Hepatocyte (in vitro differentiated cells): ENCODE results near the gene CEP295NL. TPM values are rescaled to one million over a fixed set of nuclear protein-coding genes. Genes with fewer than 3 reads are reported as not detected.

ENCODE experiments used
- DNase-seq: peaks from one replicate; pipeline ENCODE4 v3.0.0-alpha.2; 2016; ENCODE audit warnings: low spot score
- H2AFZ ChIP-seq: fragments of 200-600 bp; sonication (generic); 2 replicates; pipeline ENCODE4 v1.6.0; 2016; ENCODE audit warnings: antibody characterized with exemption, mild to moderate bottlenecking
- H3K27ac ChIP-seq: fragments of 200-600 bp; sonication (generic); 2 replicates; pipeline ENCODE4 v1.5.1; 2016; ENCODE audit warnings: mild to moderate bottlenecking
- H3K27me3 ChIP-seq: fragments of 200-600 bp; sonication (generic); 2 replicates; pipeline ENCODE4 v1.6.1; 2016
- H3K36me3 ChIP-seq: fragments of 200-600 bp; sonication (generic); replicated peaks from 2 replicates; pipeline ENCODE4 v1.5.1; 2016; ENCODE audit warnings: low read depth; ENCODE audit not compliant: insufficient read depth
- H3K4me1 ChIP-seq: fragments of 200-600 bp; sonication (generic); 2 replicates; pipeline ENCODE4 v1.5.1; 2016; ENCODE audit warnings: mild to moderate bottlenecking, moderate library complexity; ENCODE audit not compliant: insufficient read depth
- H3K4me2 ChIP-seq: fragments of 200-600 bp; sonication (generic); 2 replicates; pipeline ENCODE4 v1.6.0; 2016
- H3K4me3 ChIP-seq: fragments of 200-600 bp; sonication (generic); 2 replicates; pipeline ENCODE4 v1.5.1; 2016; ENCODE audit warnings: mild to moderate bottlenecking
- H3K79me2 ChIP-seq: fragments of 200-600 bp; sonication (generic); 2 replicates; pipeline ENCODE4 v1.6.0; 2017; ENCODE audit warnings: mild to moderate bottlenecking
- H3K9me2 ChIP-seq: fragments of 200-600 bp; sonication (generic); replicated peaks from 2 replicates; pipeline ENCODE4 v1.6.0; 2017; ENCODE audit warnings: mild to moderate bottlenecking; ENCODE audit not compliant: insufficient read depth
- H3K9me3 ChIP-seq: fragments of 200-600 bp; sonication (generic); 2 replicates; pipeline ENCODE4 v1.5.1; 2016; ENCODE audit warnings: low read depth, mild to moderate bottlenecking
- H4K20me1 ChIP-seq: fragments of 200-600 bp; sonication (generic); 2 replicates; pipeline ENCODE4 v1.6.0; 2016; ENCODE audit warnings: mild to moderate bottlenecking; ENCODE audit not compliant: insufficient read depth, poor library complexity, severe bottlenecking
- CTCF ChIP-seq: fragments of 200-600 bp; sonication (generic); IDR thresholded peaks from 2 replicates; pipeline ENCODE4 v1.5.1; 2016; ENCODE audit warnings: antibody characterized with exemption, mild to moderate bottlenecking; ENCODE audit not compliant: poor library complexity
- EZH2 ChIP-seq: fragments of 200-600 bp; sonication (generic); IDR thresholded peaks from 2 replicates; pipeline ENCODE4 v1.6.1; 2016; ENCODE audit warnings: antibody characterized with exemption, mild to moderate bottlenecking, borderline replicate concordance
- EZH2phosphoT487 ChIP-seq: fragments of 200-600 bp; sonication (generic); IDR thresholded peaks from one replicate; pipeline ENCODE4 v1.6.1; 2018; ENCODE audit warnings: antibody characterized with exemption, mild to moderate bottlenecking, low read depth, moderate library complexity; ENCODE audit not compliant: unreplicated experiment, severe bottlenecking
- WGBS: methylation state at CpG from one replicate; pipeline ENCODE4 v1.1.6; 2016; ENCODE audit warnings: low lambda C conversion rate; ENCODE audit errors: missing lambda C conversion rate; 5-methylcytosine and 5-hydroxymethylcytosine counted together
- polyA plus RNA-seq: library from polyadenylated mRNA; unstranded; fragments of >200 nt; fragmentation: Nextera tagmentation; extraction: Ambion mirVana; gene quantifications from 2 replicates; pipeline ENCODE4 v1.2.1, GENCODE V29; 2016
- total RNA-seq: library from RNA; depleted of rRNA; stranded (reverse); fragments of >200 nt; gene quantifications from 2 replicates; pipeline ENCODE4 v1.2.3, GENCODE V29; 2014

The CEP295NL gene
- total and polyA plus RNA-seq, 2 experiments from 2014 or later: 0.17 to 0.97 TPM

DNA sequence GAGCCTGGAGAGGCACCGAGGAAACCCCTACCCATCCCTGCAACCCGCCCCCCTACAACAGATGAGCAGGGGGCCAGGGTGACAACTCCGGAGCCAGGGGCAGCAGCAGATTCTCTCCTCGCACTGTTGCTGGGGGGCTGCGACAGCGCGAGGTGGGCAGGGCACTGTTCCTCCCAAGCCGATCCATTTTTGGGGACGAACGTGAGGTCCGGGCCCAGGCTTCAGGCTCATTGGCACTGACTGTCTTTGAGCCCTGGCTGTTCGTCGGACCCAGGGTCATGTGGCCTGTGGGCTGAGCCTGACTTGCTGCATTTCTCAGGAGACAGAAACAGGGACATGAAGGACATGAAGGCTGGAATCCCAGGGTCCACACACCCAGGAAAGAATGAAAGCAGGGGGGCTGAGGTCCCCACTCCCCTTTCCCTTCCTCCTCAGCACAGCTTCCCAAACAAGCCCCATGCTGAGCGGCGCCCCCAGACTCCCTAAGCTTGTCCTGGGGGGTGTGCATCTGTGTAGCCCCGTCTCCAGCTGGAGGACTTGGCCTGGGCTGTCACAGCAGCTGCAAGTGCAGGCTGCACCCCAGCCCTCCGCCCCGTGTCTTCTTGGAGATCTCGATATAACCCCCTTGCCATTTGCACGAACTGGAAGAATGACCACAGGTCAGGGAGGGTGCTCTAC lies 18.7 kb downstream of the CEP295NL start:
- Histone ChIP-seq H3K79me2 (peaks cover 80% of the 10 kb centered on the region), H3K4me1 (peaks cover 32% of the 10 kb centered on the region), H3K27me3 (no peaks in the 10 kb centered on the region), H3K36me3 (no peaks in the 10 kb centered on the region), H4K20me1 (peaks cover 10% of the 10 kb centered on the region), H3K9me3 (no peaks in the 10 kb centered on the region), H3K27ac (peak overlapping the region; percentile 92), H3K4me3 (no peak overlapping the region), H3K9me2 (no peaks in the 10 kb centered on the region), H3K4me2 (peak overlapping the region; percentile 75), H2AFZ (no peak overlapping the region)
- 60% methylated on average over 20 of the region's 20 CpGs for WGBS
- no peak for DNase-seq
- no peak for TF ChIP-seq EZH2phosphoT487
- no peak for TF ChIP-seq EZH2
- no peak for TF ChIP-seq CTCF

DNA sequence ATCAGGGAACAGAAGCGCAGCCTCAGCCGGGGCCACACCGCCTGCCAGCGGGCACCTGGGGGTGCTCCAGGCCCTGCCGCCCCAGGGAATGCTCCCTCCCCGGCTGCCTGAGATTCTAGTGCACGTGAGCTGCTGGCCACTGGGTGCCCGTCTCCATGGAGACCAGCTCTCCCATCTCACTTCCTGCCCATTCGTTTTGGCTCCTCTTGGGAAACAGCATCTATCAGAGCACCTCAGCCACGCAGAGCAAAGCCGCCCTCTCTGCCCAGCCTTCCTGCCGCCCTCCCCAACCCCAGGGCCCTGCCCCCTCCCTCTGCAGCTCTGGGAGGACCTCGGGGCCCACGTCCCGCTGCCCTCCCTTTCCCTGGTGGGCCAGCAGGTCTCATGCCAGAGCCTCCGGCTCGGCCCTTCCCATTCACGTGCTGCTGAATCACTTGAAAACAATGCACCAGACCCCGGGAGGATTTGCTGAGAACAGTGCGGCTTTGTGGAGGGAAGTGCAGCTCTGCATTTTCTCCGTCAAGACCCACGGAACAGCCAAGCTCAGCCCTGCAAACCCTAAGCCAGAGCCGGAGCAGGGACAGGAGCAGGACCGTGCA lies 19.4 kb downstream of the CEP295NL start:
- Histone ChIP-seq H3K4me3 (no peak overlapping the region), H3K4me1 (peaks cover 37% of the 10 kb centered on the region), H3K9me2 (no peaks in the 10 kb centered on the region), H2AFZ (no peak overlapping the region), H3K27me3 (no peaks in the 10 kb centered on the region), H3K36me3 (no peaks in the 10 kb centered on the region), H4K20me1 (peaks cover 11% of the 10 kb centered on the region), H3K9me3 (no peaks in the 10 kb centered on the region), H3K4me2 (peak overlapping the region; percentile 75), H3K27ac (peak overlapping the region; percentile 92), H3K79me2 (peaks cover 80% of the 10 kb centered on the region)
- no peak for TF ChIP-seq EZH2phosphoT487
- TF ChIP-seq EZH2: no peak
- no peak for TF ChIP-seq CTCF
- DNase-seq: peak; percentile 90
- 14% methylated on average over 21 of the region's 24 CpGs for WGBS

GRCh38 chr17:78883089-78883532 lies 19.9 kb downstream of the CEP295NL start:
- Histone ChIP-seq H3K27me3 (no peaks in the 10 kb centered on the region), H3K9me2 (no peaks in the 10 kb centered on the region), H3K4me2 (peak overlapping the region; percentile 75), H4K20me1 (peaks cover 10% of the 10 kb centered on the region), H2AFZ (no peak overlapping the region), H3K4me3 (no peak overlapping the region), H3K4me1 (peaks cover 37% of the 10 kb centered on the region), H3K79me2 (peaks cover 81% of the 10 kb centered on the region), H3K9me3 (no peaks in the 10 kb centered on the region), H3K36me3 (no peaks in the 10 kb centered on the region), H3K27ac (peak overlapping the region; percentile 92)
- WGBS: 44% methylated on average over 8 of the region's 10 CpGs
- DNase-seq: peak; percentile 86
- no peak for TF ChIP-seq CTCF
- no peak for TF ChIP-seq EZH2phosphoT487
- TF ChIP-seq EZH2: no peak
